ENCODE data around the gene PRDM5.

PRDM5 gene

DNA sequence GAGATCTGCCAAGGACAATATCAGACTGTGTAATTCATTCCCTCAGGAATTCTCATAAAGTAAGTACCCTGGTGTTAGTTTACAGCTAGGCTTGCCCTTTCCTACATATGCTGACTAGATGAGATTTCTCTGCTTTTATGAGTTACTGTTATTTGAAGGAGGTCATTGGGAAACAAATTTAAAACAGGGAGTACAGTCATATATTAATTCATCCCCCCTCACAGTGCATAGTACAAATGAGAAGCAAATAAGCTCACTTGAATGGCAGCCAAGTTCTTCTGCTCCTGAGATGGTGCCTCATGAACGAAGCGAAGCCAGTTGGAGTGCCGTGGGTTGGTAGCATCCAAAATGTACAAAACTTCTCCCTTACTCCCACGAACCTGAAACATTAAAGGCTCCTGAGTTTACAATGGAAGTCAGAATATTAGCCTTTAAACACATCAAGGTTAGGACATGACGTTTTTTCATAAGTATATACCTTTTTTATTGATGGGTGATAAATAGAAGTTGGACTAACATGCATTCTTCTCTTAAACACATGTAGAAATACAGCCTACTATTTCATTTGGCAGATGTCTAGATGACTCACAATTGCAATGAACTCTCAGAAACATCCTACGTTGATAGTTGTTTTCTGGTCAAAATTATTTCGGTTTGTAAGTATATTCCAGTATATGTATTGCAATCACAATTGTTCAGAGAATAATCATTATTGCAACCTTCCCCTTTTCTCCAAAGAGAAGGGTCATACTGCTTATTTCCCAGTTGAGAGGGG is 69.2 kb downstream of the PRDM5 start:
- DNase-seq: no peak

DNA sequence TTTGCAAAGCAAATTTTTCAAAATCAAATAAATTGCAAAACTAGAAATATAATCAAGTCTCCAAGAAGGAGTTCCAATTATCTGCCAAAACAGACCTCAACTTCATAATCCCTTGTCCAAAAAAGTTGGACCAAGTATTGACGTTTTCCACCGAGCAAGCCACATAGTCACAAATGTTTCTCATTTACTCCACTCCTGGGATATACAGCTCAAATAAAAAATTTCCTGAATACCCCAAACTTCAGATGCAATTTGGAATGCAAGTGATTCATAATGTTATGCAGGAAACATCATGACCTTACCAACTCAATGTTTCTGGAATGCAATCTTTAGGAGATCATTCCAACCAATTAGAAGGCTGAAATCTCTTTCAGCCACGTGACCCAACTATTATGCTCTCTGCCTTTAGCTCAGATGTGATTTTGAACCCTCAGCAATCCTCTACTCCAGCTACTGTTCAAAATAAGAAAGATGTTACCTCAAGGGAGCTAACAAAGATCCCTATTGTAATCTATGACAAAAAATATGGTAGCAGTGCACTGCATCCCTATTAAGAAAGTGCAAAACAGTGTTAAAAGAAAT is 72.4 kb downstream of the PRDM5 start:
- no peak for DNase-seq

DNA sequence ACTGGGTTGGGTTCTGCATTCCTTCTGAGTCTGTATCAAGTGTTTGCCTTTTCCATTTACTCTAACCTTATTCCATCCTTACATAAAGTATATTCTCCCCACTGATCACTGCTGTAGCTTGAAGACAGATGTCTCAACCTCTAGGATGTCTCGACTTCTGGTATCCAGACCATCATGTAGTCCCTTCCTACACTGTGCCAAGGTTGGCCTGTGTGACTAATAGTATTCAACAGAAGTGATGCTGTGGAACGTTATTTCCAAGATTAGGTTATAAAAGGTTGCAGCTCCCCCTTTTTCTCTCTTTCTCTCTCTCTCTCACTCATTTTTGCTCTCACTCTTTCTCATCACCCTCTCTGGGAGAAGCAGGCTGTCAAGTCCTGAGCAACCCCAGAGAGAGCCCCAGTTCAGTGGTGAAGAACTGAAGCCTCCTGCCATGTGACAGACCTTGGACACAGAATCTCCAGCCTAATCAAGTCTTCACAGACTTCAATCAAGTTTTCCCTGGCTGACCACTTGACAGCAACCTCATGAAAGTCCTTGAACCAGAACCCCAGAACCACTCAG is 75.4 kb downstream of the PRDM5 start:
- DNase-seq: no peak

DNA sequence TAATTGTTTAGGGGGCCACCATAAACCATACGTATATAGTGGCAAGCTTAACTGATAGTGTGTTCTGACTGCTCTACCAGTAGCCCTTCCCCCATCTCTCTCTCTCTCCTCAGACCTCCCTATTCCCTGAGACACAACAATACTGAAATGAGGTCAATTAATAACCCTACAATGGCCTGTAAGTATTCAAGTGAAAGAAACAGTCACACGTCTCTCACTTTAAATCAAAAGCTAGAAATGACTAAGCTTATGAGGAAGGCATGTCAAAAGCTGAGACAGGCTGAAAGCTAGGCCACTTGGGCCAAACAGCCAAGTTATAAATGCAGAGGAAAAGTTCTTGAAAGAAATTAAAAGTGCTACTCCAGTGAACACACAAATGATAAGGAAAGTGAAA is 78.0 kb downstream of the PRDM5 start:
- no peak for DNase-seq

DNA sequence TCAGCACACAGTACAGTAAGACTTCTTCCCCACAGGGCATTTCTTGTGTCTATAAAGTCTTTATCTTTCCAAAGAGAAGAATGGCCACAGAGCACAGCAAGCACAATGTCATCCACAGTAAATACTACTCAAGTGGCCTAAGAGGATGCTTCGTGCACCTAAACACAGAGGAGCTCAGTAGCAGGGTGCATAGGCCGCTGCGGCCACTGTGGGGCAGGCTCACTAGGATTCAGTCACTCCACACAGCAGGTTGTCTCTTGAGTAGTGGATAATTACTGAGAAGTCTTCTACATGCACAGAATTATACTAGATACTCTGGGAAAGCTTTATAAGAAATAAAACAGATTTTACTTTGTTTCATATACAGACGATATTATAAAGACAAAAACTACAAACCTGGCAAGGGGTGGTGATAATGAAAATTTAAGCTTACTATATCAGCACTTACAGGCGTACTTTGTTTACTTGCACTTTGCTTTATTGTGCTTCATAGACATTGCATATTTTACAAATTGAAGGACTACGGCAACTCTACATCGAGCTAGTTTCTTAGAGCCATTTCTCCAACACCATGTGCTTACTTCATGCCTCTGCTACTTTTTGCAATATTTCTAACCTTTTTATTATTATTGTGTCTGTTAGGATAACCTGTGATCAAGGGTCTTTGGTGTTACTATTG is 78.5 kb downstream of the PRDM5 start:
- no peak for DNase-seq

DNA sequence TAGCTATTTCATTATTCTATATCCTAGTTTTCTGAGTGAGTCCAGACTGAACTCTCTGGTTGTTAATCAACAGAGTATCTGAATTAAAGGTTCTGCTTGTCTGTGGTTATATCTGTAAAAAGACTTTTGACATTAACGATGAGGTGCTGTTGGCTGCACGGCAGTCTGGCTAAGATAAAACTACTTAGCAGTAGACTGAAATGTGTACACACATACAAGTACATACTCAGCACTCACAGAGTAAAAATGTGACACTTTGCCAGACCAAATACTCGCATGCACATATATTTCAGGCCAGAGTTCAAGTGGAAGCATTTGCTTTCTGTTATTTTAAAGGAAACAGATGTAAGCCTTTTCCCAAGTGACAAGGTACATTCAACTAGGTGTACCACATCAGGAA is 80.5 kb downstream of the PRDM5 start:
- DNase-seq: no peak

DNA sequence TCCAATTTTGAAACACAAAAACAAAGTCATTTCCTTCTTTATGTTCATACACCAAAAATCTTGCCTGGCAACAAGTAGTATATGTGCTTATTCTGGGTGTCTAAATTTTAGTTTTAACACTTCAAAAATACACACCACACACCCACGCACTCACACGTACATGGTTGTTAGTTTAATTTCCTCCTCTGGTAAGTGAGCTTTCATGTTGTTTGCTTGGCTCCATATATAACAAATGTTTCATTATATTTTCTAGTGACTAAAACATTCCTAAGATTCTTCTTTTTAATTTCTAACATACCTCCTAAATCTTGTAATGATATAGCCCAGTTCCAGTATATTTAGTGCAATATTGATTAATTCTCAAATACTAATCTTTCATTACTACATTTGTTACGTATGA is 80.9 kb downstream of the PRDM5 start:
- DNase-seq: no peak

DNA sequence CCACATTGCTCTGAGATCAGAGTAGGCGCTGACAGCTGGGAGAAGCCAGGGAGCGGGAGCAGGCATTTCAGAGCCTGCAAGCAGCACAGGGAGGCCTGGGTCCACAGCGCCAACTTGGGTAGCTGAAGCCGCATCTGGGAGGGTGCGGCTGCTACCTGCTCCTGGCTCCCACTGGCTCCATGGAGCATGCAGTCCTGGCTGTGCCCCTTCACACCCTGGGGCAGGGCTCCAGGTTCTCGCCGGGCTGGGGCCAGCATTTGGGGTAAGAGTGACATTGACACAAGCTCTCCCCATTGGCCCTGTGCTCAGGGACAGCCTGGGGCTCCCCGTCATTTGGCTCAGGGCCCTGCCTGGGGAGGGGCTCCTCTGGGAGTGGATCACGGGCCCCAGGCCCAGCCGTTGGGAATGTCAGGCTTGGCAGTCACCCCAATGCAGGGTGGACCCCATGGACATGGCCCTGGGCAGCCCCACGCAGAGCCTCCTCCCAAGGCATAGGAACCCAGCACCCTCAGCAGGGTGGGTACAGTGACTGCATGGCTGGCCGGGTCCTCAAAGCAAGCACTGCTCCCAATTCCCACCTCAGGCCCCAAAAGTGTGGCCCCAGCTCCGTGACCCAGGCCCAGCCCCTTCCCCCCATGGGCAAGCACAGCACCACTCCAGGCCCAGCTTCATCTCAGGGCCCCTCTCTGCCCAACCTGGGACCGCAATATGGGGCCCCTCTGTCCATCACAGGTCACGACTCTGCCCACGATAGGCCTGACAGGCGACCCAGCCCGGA is 82.4 kb downstream of the PRDM5 start:
- DNase-seq: no peak

DNA sequence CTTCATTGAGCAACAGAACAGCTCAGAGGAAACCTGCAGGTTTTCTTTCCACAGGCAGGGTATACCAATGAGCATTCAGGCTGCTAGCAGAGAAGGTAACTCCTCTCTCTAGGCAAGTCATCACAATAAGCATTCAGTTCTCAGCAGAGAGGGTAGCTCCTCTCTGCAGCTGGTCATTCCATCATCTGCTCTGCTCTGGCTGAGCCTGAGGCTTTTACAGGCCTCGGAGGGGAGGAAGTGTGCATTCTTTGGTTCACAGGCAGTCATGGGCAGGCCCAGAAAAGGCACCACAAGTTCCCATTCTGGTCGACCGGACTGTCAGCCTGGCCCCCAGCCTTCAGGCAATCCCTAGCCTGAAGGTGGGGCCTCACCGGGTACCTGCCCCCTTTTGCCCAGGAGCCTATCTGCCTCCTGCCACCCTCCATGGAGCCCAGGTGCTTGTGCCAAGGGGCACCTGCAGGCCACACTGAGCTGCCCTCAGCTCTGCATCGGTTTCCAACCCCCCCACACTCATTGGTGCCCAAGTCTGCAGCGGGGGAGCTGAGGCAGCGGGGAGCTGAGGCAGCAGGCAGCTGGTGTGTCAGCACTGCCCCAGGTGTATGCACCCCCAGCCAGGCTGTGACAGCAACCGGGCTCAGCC is 83.1 kb downstream of the PRDM5 start:
- no peak for DNase-seq

DNA sequence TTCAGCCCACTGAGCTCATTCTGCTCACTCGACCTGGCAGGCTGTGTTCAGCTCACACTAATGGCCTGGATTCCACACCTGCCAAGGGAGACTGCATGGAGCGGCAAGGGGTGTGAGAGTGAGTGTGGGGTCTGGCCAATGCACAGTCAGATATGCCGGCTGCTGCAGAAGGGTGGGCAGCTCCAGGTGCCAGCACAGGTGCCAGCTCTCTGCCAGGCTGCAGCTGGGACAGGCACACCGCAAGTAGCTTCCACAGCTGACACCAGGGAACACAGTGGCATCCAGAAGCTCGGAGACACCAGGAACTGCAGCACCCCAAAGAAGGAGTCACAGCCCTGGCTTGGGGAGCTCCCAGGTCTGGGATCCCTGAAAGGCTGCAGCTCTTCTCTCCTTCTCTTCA is 83.7 kb downstream of the PRDM5 start:
- DNase-seq: no peak

DNA sequence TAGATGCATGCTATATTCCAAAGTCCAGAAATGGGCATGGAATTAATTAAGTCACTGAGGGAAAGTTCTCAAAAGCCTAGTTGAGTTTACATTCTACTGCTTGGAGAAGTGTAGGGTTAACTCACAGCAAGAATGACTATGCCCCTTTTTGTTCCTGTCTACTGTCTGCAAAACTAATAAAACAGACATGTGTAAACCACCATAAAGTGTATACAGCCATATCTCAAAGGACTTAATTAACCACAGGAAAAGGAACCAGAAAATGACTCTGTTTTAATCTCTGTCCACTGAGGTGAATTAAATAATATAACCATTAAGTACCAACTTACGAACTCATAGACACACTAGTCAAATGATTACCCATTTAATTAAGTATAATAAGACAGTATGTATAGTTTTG is 84.9 kb downstream of the PRDM5 start:
- DNase-seq: no peak

DNA sequence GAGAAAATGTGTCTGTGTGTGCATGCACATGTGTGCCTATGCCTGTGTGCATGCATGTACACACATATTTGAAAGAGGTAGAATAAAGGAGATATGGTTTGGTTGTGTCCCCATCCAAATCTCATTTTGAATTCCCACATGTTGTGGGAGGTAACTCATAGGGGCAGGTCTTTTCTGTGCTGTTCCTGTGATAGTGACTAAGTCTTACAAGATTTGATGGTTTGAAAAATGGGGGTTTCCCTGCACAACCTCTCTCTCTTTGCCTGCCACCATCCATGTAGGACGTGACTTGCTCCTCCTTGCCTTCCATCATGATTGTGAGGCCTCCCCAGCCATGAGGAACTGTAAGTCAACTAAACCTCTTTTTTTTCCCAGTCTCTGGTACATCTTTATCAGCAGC is 87.2 kb downstream of the PRDM5 start:
- no peak for DNase-seq

DNA sequence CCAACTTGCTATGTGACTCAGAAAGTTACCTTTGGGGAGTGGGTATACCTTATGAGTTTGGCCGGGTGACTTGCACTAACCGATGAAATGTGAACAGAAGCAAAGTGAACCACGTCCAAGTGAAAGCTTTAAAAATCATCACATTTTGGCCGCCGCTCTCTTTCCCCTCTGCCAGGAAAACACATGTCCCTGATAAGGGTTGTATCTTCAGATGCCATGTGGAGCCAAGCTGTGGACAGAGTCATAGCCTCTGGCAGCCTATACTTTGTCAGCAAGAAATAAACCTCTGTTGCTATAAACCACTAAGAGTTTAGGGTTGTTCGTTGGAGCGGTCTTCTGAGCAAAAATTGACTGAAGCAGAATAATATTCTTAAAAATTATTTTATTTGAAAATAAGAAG is 92.3 kb downstream of the PRDM5 start:
- no peak for DNase-seq

DNA sequence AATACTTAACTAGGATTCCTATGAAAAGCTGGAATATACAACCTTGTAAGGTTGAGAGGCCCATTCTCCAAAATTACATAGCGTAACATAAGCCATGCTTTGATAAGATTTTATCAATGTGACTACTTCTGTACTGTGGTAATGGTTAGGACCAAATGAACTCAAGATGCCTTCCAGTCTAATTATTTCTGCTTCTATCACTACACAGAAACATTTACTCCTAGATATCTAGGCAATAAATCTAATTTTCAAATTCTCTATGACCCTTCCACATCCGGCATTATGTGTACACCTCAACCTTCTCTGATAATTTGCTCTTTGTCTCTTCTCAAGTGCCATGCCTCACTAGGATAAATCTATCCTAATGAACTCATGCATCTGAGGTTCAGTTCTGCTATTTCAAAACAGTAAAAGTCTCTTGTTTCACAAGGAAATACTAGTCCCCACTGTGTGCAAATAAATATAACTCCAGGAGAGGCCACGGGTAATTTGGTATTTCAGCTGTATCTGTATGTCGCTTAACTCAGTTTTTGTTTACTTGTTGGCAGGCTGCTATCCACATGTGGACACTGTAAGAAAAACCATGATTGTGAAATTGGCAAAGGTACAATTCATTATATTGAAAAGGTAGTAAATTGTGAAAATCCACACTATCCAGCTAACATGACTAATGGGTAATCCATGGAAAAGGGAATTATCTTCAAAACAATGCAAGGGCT is 93.3 kb downstream of the PRDM5 start:
- DNase-seq: no peak

DNA sequence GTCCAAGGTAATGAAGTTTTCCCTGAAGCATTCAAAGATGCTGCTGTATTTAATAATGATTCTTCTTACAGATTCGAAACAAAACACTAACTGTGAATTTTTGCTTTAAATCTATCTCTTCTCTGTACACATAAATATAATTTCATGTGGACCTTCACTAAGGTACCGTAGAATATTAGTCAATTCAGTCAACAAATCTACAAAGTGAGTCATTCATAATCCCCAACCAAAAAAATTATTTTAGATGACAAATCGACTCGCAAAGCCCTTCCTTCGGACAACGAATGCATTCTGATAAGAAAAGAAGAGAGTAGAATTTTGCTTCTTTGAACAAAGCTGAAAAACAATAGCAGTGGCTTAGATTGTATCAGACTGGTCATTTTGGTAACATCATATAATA is 95.7 kb downstream of the PRDM5 start:
- DNase-seq: no peak

DNA sequence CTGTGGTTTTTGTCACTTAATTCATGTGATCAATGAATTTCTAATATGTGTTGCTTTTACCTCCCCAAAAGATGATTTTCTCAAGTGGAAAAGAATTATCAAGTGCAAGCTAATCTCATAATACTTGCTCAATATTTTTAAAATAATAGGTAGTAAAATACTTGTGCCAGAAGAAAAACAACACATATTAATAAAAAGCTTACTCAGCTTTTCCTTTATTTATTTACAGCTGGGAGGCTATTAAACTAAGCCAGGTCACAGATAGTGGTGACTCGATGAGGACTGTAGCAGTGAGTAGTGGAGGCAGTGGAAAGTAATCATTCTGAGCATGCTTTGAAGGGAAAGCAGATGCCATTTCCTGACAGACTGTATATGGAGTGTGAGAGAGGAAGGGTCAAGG is 96.1 kb downstream of the PRDM5 start:
- DNase-seq: no peak

DNA sequence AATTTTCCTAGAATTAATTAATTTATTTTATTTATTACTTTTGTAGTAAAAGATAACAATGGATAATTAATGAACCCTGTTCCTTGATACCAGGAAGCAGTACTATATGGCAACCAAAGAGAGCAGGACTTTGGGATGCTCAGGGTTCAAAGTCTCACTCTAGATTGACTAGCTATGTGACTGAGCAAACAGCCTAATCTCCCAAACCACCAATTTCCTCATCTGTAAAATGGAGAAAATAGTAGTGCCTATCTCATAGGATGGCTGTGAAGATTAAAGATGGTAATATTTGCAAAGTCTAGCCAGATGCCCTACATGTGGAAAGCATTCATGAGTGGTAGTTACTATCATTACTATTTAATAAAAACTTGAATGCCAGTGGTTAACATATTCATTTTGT is 97.6 kb downstream of the PRDM5 start:
- no peak for DNase-seq

DNA sequence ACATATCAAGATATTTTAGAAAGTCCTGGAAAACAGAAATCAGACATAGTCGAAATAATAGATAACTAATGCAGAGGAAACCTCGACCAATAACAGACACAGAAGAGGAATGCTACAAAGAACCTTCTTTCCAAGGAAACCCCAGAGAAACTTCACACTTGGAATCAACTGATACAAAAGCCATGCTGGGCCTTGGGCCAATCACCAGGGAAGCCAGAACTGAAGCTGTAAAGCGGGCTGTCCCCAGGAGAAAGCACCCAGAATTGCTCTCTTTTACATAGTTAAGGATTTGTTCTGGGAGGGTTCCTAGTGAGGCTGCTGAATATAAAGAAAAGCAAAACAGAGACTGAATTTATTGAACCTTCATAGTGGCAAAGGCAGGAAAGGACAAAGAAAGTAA is 100.5 kb downstream of the PRDM5 start:
- DNase-seq: no peak

DNA sequence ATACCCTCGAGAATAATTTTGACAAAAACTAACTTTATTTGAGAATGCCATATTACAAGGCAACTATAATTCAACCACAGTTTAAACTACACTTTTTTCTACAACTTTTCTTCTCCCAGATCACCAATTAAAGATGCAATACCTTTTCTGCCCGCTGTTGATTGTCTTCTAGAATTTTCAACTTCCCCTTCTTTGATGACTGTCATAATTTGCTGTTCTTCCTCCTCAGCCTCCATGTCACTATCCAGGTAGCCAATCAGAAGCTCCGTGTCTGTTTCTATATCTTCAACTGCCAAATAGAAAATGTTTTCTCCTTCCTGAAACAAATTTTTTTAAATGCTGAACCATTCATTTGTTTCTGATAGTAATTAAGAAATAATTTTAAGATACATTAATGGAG is 101.5 kb downstream of the PRDM5 start:
- DNase-seq: no peak

DNA sequence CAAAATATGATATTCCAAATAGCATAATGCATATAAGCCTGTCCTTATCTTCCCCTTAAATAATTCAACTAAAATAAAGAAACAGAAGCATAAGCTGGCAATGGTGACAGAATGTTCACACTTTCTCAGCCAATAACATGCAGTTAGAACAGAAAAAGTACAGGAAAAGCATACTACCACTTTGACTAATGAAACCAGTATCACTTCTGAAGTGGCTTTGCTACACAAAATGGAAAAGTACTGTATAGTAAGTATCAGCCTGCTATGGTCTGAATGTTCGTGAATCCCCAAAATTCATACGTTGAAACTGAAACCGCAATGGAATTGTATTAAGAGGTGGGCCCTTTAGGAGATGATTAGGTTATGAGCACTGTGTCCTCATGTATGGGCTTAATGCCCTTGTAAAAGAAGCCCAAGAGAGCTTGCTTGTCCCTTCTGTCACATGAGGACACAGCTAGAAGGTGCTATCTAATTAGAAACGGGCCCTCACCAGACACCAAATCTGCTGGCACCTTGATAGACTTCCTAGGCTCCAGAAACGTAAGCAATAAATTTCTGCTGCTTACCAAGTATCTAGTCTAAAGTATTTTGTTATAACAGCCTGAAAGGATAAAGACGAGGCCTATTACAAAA is 102.6 kb downstream of the PRDM5 start:
- DNase-seq: no peak

DNA sequence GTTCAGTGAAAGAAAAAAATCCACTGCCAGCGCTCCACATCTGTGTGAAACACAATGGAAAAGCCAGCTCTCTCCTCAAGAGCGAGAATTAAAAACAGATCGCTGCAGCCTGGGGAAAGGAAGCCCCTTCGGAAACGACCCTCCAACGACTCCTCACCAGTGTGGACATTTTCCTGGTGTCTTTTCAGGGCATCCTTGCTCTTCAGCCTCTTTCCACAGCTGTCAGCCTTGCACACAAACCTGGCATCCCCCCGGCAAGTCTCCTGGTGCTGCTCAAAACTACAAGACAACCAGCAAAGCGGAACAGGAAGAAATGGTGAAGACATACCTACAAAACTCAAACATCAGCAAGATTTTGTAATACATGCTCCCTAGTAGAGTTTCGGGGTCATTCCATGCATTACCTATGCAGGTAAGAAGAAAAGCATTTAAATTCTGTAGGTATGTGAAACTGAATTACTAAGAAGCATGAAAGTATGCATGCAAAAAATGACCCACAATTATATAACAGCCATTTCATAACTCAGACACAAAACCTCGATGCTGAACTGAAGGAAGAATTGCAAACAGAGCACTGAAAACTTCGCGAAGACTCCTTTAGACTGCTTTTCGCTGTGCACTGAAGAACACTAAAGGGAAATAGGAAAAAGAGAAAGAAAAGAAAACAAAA is 106.1 kb downstream of the PRDM5 start:
- DNase-seq: no peak

Data from NCI-H1105 (cell line).